ENCODE results near the gene PCDH9. TPM values are rescaled to one million over a fixed set of nuclear protein-coding genes. Genes with fewer than 3 reads are reported as not detected.

PCDH9 gene
- polyA plus RNA-seq, 1 of the 3 experiments (the other 2 are of a cell fraction): 1.3 TPM

GRCh38 chr13:67130444-67130843 lies 99.7 kb downstream of the PCDH9 start:
- Histone ChIP-seq H3K9me3 (no peaks in the 10 kb centered on the region), H4K20me1 (ENCODE audit: insufficient read depth) (no peaks in the 10 kb centered on the region), H3K4me1 (ENCODE audit: control insufficient read depth in 1 of 2, insufficient read depth in 2 of 2, low read depth in 1 of 2, low read length in 1 of 2) (peaks cover 4 to 10% of the 10 kb centered on the region in 2 experiments), H3K4me3 (ENCODE audit: low read depth in 2 of 2, low read length in 1 of 2) (no peak overlapping the region), H3K79me2 (ENCODE audit: insufficient read depth) (no peaks in the 10 kb centered on the region), H3K36me3 (replicated peaks in 1 of 2; ENCODE audit: control insufficient read depth in 1 of 2, insufficient read depth in 2 of 2, low read length in 1 of 2) (no peaks in the 10 kb centered on the region), H3K9me2 (no peaks in the 10 kb centered on the region), H3K4me2 (no peak overlapping the region), H3K9ac (no peak overlapping the region), H3F3A (replicated peaks; ENCODE audit: insufficient read depth) (no peaks in the 10 kb centered on the region), H3K27ac (ENCODE audit: low read depth in 2 of 2, low read length in 1 of 2) (no peak overlapping the region), H3K27me3 (ENCODE audit: insufficient read depth) (no peaks in the 10 kb centered on the region), H2AFZ (ENCODE audit: low read depth) (no peak overlapping the region)
- POLR2A ChIA-PET: no interaction called here
- TF ChIP-seq ELF1 (IDR thresholded peaks at IDR 0.05) (no peak), MXI1 (IDR thresholded peaks at IDR 0.05; ENCODE audit: low read depth, low read length) (no peak), YY1 (IDR thresholded peaks at IDR 0.05; ENCODE audit: low read depth) (no peak), CHD2 (IDR thresholded peaks at IDR 0.05; ENCODE audit: low read length, partially characterized antibody) (no peak), TAF1 (IDR thresholded peaks at IDR 0.05; ENCODE audit: borderline replicate concordance, low read depth, low read length) (no peak), JUND (IDR thresholded peaks at IDR 0.05) (no peak), PBX3 (IDR thresholded peaks at IDR 0.05) (no peak), REST (IDR thresholded peaks at IDR 0.05; ENCODE audit: low read depth, low read length) (no peak), USF2 (IDR thresholded peaks at IDR 0.05; ENCODE audit: borderline replicate concordance, low read depth, low read length) (no peak), TCF12 (IDR thresholded peaks at IDR 0.05) (no peak), RXRA (IDR thresholded peaks at IDR 0.05; ENCODE audit: borderline replicate concordance, low read depth) (no peak)
- TF ChIP-seq, protein P1, sequence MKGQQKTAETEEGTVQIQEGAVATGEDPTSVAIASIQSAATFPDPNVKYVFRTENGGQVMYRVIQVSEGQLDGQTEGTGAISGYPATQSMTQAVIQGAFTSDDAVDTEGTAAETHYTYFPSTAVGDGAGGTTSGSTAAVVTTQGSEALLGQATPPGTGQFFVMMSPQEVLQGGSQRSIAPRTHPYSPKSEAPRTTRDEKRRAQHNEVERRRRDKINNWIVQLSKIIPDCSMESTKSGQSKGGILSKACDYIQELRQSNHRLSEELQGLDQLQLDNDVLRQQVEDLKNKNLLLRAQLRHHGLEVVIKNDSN (IDR thresholded peaks at IDR 0.05; ENCODE audit: borderline replicate concordance, low read depth): no peak
- 90% methylated on average over 4 of the region's 5 CpGs for WGBS (ENCODE audit: low lambda C conversion rate)
- CTCF ChIA-PET: no interaction called here
- DNase-seq: no peak

DNA sequence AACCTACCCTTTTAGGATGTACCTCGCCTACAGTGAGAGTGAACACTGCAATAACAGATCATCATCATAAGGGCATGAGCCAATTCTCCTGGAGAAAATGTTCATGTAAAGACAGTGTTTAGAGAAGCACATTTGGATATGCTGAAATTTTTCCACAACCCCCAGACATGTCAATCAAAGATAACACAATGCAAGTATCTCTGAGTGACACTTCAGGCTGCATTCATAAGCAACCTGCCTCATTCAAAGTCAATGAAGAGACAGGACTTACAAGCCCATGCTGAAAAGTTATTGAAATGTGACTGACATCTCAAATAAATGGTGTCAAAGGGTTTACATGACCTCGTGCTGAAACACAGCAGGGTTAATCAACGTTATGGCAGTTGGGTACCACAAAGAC lies 102.0 kb downstream of the PCDH9 start:
- Histone ChIP-seq H3F3A (replicated peaks; ENCODE audit: insufficient read depth) (no peaks in the 10 kb centered on the region), H2AFZ (ENCODE audit: low read depth) (no peak overlapping the region), H3K27me3 (ENCODE audit: insufficient read depth) (no peaks in the 10 kb centered on the region), H3K4me1 (ENCODE audit: control insufficient read depth in 1 of 2, insufficient read depth in 2 of 2, low read depth in 1 of 2, low read length in 1 of 2) (no peaks in the 10 kb centered on the region; a peak in 2 of 4 replicates), H3K4me3 (ENCODE audit: low read depth in 2 of 2, low read length in 1 of 2) (no peak overlapping the region), H3K27ac (ENCODE audit: low read depth in 2 of 2, low read length in 1 of 2) (no peak overlapping the region), H3K9me2 (no peaks in the 10 kb centered on the region), H3K4me2 (no peak overlapping the region), H4K20me1 (ENCODE audit: insufficient read depth) (no peaks in the 10 kb centered on the region), H3K9me3 (no peaks in the 10 kb centered on the region), H3K79me2 (ENCODE audit: insufficient read depth) (no peaks in the 10 kb centered on the region), H3K36me3 (replicated peaks in 1 of 2; ENCODE audit: control insufficient read depth in 1 of 2, insufficient read depth in 2 of 2, low read length in 1 of 2) (no peaks in the 10 kb centered on the region), H3K9ac (no peak overlapping the region)
- 83% methylated on average over 3 of the region's 3 CpGs for WGBS (ENCODE audit: low lambda C conversion rate)
- TF ChIP-seq RCOR1 (IDR thresholded peaks at IDR 0.05; ENCODE audit: low read length): no peak
- TF ChIP-seq MXI1 (IDR thresholded peaks at IDR 0.05; ENCODE audit: low read depth, low read length): no peak
- no peak for TF ChIP-seq PBX3 (IDR thresholded peaks at IDR 0.05)
- no peak for TF ChIP-seq TCF12 (IDR thresholded peaks at IDR 0.05)
- TF ChIP-seq MEF2A (IDR thresholded peaks at IDR 0.05; ENCODE audit: borderline replicate concordance, low read depth): no peak
- TF ChIP-seq GABPA (IDR thresholded peaks at IDR 0.05; ENCODE audit: low read depth): no peak
- CTCF ChIA-PET: interaction anchor here (1.4 kb wide), 1 partner anchor 10 kb away, joined by 4 read pairs; no protein-coding TSS in a partner anchor
- POLR2A ChIA-PET: no interaction called here
- DNase-seq: no peak

Data from SK-N-SH (cell line).